ENCODE results near the gene CD34.

GRCh38 chr1:207951652-207952051, 40.7 kb upstream of the CD34 start:
- no peak for TF ChIP-seq POLR2A (IDR thresholded peaks at IDR 0.05)
- TF ChIP-seq POLR2AphosphoS5 (IDR thresholded peaks at IDR 0.05): no peak
